ENCODE data around the gene AOX1.

- TF ChIP-seq CTCF (tag by site-specific recombination; IDR thresholded peaks at IDR 0.05) (no peak), ZNF768 (tag by site-specific recombination; IDR thresholded peaks at IDR 0.05) (no peak), ZNF24 (tag by site-specific recombination; IDR thresholded peaks at IDR 0.05) (no peak), ZBTB10 (tag by site-specific recombination; IDR thresholded peaks at IDR 0.05) (no peak), ZNF2 (tag by site-specific recombination; IDR thresholded peaks at IDR 0.05) (no peak), ZNF513 (tag by site-specific recombination; IDR thresholded peaks at IDR 0.05) (no peak), ZFP41 (tag by site-specific recombination; IDR thresholded peaks at IDR 0.05; ENCODE audit: borderline replicate concordance) (no peak), ZNF266 (tag by site-specific recombination; IDR thresholded peaks at IDR 0.05; ENCODE audit: low read depth) (no peak), OSR2 (tag by site-specific recombination; IDR thresholded peaks at IDR 0.05) (no peak), ZNF19 (tag by site-specific recombination; IDR thresholded peaks at IDR 0.05; ENCODE audit: low read depth) (no peak), ZNF558 (tag by site-specific recombination; IDR thresholded peaks at IDR 0.05) (no peak)
- TF ChIP-seq, protein P1, sequence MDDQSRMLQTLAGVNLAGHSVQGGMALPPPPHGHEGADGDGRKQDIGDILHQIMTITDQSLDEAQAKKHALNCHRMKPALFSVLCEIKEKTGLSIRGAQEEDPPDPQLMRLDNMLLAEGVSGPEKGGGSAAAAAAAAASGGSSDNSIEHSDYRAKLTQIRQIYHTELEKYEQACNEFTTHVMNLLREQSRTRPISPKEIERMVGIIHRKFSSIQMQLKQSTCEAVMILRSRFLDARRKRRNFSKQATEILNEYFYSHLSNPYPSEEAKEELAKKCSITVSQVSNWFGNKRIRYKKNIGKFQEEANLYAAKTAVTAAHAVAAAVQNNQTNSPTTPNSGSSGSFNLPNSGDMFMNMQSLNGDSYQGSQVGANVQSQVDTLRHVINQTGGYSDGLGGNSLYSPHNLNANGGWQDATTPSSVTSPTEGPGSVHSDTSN (CRISPR knock-in tag; IDR thresholded peaks at IDR 0.05) = no peak
- TF ChIP-seq, protein P2, sequence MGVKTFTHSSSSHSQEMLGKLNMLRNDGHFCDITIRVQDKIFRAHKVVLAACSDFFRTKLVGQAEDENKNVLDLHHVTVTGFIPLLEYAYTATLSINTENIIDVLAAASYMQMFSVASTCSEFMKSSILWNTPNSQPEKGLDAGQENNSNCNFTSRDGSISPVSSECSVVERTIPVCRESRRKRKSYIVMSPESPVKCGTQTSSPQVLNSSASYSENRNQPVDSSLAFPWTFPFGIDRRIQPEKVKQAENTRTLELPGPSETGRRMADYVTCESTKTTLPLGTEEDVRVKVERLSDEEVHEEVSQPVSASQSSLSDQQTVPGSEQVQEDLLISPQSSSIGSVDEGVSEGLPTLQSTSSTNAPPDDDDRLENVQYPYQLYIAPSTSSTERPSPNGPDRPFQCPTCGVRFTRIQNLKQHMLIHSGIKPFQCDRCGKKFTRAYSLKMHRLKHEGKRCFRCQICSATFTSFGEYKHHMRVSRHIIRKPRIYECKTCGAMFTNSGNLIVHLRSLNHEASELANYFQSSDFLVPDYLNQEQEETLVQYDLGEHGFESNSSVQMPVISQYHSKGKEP (tag by site-specific recombination; IDR thresholded peaks at IDR 0.05) = no peak
Observed at GRCh38 chr2:200695601-200696000, 109.8 kb downstream of the AOX1 start.
